NCI-H2107 treated with DMSO at 0.1 percent for 48 hours (cell line): ENCODE results near the gene PLEKHA7.

Source experiments
- DNase-seq: peaks from one replicate; lab custom pipeline; 2025; ENCODE audit not compliant: unreplicated experiment; lab: John Stamatoyannopoulos, UW

Gene PLEKHA7

DNA sequence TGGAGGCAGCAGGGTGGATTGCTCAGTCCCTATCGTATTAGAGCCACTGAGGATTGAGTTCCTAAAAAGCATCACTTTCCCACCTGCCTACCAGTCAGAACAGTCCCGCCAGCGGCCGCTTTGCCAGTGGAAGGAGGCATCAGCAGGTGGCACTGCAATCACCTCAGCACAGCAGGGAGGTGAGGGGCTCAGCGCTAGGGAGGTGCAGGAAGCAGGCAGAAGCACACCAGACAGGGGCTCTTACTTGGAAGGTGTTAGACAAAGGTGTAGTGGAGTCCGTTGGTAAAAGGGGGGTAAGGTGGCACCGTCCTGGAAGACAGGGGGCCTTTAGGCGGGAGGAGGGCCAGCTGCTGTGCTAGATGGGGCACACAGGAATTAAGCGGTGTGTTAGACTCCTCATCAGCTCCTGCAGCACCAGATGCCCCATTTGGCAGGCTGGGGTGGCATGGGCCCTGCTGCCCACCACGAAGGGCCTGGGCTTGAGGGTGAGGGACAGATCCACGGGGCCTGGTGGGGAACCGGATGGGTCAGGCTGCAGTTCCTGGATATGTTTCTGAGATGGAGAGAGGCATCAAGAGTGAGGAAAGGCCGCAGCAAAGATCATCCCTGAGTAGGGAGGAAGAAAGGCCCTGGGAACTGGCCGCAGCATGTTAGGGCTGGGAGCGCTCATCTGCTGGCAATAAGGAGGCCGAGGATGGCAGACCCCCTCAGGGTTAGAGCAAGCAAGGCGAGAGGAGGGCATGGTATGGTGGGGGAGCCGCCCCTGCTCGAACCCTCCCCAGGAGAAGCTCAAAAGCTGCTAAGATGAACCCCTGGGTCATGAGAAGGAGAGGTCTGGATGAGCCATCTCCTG lies 233.3 kb downstream of the PLEKHA7 start:
- DNase-seq: no peak

- DNase-seq: no peak
Measured at GRCh38 chr11:16780146-16780545, 234.1 kb downstream of the PLEKHA7 start.

DNA sequence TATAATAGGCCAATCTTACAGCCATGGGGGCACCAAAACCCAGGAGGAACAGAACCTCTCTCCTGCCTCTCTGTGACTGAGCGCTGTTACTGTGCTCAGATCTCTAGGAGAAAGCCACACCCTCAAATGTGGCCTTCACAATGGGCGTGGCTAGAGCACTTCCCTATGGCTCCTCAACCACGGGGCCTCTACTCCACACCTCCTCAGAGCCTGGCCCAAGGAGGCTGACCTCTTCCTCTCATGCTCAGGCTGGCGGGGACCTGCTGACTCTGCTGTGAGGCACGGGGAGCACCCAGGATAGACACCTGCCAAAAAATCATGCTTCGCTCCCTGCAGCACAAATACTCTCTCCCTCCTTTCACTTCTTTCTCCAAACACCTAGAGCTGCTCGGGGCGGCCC lies 234.8 kb downstream of the PLEKHA7 start:
- DNase-seq: no peak

DNA sequence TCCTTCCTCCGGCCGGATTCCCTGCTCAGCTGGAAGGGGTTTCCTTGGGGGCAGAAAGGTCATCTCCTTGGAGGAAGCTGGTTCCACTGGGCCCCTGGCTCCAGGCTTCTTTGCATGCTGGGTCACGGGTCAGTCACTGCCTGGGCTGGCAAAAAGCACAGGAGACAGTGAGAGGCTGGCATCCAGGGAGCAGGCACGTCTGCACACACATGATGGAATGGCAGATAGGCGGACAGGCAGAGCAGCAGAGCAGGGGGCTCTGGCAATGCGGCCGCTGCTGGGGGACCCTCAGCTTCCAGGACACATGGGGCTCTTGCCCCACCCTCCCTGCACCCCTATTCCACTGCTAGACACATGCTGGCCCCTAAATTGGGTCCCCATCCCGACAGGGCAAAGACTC lies 235.3 kb downstream of the PLEKHA7 start:
- DNase-seq: no peak

- DNase-seq: no peak
Measured at GRCh38 chr11:16778286-16778685, 235.9 kb downstream of the PLEKHA7 start.

DNA sequence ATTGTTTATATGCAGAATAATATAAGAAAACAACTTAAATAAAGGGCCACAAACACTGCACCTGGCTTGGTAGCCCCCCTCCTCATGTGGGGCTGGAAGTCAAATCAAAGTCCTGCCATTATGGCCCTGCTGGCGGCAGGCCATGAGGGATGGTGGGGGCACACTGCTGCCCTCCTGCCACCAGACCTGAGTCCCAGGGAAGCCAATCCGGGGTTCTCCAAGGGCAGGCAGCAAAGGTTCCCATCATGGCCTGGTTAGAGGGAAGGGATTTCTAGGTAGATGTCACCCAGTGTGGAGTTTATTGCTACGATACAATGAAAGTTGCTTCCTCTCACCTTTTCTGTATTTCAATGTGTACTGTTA lies 236.6 kb downstream of the PLEKHA7 start:
- DNase-seq: no peak

DNA sequence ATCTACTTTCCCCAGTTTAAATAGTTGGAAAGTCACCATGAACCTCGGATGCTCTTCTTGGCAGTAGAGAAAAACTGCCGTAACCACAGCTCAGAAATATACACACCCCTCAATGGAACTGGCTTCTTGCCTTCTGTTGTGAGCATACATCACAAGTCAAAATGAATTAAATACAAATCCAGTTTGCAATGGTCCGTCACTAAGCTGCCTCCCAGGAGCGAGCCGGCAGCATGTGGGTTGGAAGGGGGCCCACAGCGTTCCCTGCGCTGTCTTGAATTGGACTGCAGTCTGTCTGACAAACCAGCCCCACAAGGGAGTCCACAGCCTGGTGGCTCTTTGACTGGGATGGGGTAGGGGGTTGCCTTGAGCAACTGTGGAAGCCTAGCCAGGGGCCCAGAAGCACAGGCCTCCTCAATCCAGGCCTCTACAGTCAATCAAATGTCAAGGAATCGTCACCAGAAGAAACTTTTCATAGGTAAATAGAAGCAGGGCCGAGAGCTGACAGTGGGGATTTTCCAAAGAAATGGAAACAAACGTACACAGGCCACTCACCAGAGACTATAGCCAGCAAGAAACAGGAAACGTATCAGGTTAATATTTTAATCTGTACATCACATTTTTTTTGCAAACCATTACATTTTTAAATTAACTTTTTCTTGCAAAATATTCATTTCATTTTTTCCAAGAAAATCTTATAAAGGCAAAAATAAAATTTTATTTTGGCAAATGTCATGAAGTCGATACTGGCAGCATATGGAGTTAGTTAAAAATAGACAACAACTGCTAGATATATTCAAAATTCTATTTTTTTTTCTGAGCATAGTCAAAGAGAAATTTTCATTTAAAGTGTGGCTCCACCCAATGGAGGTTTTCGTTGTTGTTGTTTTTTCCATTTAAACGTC lies 237.3 kb downstream of the PLEKHA7 start:
- no peak for DNase-seq

GRCh38 chr11:16775614-16776283 lies 238.5 kb downstream of the PLEKHA7 start:
- no peak for DNase-seq

DNA sequence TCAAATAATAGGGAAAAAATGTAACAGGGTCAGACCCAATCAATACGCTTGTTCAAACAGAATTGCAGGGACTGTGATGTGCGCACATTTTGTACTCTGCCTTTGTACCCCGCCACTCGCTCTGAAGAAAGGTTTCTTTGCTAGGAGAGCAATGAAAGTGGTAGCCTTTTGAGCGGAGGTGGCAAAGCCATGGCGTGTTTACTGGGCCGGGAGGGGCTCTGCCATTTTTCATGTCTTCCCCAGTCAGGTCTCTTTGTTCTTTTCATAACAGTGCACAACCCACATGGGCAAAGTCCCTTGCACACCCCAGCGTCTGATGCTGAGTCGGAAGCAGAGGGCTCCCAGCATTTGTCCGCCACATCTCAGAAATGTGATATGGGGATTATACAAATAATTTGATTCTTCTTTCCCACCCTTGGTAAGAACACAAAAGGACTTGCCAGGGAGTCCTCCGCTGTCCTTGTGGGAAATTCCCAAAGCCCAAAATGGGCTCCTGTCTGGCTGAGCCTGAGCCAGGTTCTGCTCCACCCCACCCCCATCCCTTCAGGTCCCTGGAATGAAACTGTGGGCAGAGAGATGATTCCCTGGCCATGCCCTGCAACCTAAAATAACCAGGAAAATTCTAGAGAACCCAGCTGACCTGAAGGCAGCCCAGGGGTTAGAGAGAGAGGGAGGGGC lies 239.1 kb downstream of the PLEKHA7 start:
- no peak for DNase-seq

GRCh38 chr11:16773981-16774935 lies 240.0 kb downstream of the PLEKHA7 start:
- no peak for DNase-seq

GRCh38 chr11:16772141-16772512 lies 242.1 kb downstream of the PLEKHA7 start:
- no peak for DNase-seq

GRCh38 chr11:16771350-16772140 lies 242.7 kb downstream of the PLEKHA7 start:
- no peak for DNase-seq

DNA sequence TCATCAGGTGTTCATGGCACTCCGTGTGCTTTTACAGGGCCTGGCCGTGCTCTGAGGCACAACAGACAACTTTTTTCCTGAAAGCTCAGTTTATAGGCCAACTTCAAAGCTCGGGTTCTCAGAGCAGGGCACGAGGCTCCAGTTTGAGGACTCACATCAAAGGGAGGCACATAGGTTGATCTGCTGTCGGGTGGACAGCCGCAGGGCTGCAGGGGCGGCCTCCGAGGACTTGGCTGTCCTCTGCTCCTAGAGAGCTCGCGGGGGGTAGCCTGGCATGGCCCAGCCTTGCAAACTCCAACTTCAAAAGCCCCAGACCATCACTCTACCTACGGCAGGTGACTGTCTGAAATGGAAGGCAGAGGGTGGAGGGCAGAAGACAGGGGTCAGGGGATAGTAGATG lies 244.2 kb downstream of the PLEKHA7 start:
- no peak for DNase-seq

- DNase-seq: no peak
Measured at GRCh38 chr11:16769386-16769785, 244.8 kb downstream of the PLEKHA7 start.

GRCh38 chr11:16767957-16768356 lies 246.3 kb downstream of the PLEKHA7 start:
- DNase-seq: no peak

DNA sequence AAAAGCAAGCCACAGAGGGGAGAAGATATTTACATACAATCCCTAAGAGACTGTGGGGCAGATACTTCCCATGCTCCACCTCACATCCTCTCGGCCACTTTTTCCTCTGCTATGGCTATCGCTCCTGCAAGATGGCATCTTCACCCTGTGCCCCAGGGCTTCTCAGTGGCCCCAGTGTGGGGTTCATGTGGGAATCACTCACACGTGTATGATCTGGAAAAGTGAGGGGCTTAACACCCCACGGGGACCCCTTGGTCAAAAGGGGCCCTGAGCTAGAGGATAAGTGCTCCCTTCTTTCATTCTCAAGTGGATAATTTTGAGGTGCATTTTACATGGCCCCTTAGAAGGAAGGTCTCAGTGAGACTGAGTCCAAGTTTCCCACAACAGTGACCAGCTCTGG lies 247.1 kb downstream of the PLEKHA7 start:
- DNase-seq: no peak

DNA sequence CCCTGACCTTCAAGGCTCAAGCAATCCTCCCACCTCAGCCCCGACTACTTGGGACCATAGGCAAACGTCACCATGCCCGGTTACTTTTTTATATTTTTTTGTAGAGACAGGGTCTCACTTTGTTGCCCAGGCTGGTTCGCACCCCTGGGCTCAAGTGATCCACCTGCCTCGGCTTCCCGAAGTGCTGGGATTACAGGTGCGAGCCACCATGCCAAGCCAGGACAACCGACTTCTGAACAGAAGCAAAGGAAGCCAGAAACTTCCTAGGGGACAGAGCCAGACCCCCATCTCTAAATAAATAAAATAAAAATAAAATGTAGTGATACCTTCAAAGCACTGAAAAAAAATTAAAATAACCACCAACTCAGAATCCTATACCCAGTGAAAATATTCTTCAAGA lies 249.3 kb downstream of the PLEKHA7 start:
- no peak for DNase-seq

GRCh38 chr11:16763746-16764145 lies 250.5 kb downstream of the PLEKHA7 start:
- no peak for DNase-seq

DNA sequence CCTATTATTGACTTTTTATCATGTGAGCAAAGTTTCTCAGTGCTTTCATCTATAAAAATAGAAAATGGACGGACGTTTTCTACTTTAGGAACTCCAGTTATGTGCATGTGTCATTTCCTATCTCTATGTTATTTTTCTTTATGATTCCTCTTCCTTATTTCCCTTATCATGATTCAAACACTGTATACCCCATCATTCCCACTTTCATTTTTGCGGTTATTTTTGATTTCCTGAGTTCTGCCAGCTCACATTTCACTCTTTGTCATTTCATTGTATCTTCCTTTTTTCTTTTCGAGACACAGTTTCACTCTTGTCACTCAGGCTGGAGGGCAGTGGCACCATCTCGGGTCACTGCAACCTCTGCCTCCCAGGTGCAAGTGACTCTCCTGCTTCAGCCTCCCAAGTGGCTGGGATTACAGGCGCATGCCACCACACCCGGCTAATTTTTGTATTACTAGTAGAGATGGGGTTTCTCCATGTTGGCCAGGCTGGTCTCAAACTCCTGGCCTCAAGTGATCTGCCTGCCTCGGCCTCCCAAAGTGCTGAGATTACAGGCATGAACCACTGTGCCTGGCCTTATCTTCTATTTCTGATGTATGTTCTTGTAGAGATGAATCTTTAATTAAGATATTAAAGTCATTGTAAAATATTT lies 254.2 kb downstream of the PLEKHA7 start:
- no peak for DNase-seq
